Activated CD4-positive, alpha-beta T cell treated with anti-CD3 and anti-CD28 coated beads for 24 hours (primary cell): ENCODE results near the gene SCAANT1.
A peak's percentile ranks its signal among the peaks of the same experiment; 100 is the strongest.

Experiments used
- DNase-seq, 2 donors: peaks; one replicate each; pipeline ENCODE4 v3.0.0-alpha.2; 2020; ENCODE audit warnings: low read depth in 2 of 2

Gene SCAANT1

GRCh38 chr3:63934041-63934866, 22.1 kb upstream of the SCAANT1 start:
- DNase-seq = no peak

DNA sequence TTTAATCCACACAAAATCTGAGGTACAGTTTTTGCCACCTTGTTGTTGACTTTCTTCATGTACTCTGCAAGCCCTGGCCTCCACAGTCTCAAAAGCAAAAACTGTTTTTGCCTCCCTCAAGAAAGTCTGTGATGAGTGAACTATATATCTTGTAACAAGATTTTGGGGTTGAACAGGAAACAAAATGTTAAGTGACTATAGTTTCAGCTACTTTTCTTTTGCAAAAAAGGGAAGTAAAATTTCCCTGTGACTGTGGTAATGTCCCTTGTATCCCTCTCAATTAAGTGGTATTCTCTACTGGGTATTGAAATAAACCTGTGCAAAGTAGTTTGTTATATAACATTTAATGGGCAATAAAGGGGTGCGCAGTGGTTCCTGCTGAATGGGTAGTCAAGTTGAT, 21.3 kb upstream of the SCAANT1 start:
- no peak for DNase-seq

DNA sequence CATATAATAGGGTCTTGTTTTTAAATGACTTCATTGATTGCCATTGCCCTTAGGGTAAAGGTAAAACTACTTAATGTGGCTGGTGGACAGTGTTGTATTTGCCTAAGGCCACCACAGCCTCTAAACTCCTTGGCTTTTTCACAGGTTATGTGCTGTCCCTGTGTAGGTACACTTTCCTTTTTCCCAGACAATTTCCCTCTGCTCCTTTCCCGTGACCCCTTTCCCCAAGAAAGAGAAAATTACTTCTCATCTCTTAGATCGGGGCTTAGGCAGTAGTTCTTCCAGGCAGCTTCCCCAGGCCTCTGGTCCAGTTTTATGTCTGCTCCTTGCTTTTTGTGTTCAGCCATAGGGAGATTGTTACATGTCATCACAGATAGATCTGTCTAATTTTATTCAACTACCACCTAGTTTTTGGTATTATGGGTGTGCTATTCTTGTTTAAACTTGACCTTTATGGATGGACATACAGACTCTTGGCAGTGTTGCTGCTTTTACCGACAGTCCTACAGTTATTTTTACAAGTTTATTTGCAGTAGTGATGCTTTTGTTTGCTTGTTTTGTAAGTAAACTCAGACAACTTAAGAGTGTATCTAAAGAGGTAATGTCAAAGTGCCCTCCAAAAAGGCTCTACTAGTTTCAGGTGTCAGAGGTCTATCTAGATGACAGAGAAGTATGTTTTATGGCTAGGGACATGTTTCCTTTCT, 20.5 kb upstream of the SCAANT1 start:
- DNase-seq = no peak

DNA sequence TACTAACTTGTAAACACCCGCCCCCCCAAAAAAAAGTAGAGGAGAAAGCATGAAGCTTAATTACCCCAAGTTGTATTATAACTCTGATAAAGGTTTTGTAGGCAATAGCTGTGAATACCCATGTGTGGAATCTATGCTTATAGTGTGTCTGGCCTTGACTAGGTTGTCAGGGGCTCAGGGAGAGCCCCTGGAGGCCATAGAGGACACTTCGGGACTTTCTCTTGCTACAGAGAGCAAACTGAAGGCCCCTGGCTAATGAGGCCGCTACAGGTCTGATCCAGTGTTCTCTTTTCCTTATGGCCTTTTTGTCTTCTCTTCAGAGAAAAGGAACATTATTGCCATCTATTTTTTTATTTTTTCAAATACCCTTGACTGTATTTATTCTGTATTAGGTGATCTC, 19.1 kb upstream of the SCAANT1 start:
- no peak for DNase-seq

GRCh38 chr3:63927422-63928280, 15.5 kb upstream of the SCAANT1 start:
- no peak for DNase-seq

- no peak for DNase-seq
Measured at GRCh38 chr3:63926309-63926708, 14.1 kb upstream of the SCAANT1 start.

GRCh38 chr3:63922491-63923199, 10.5 kb upstream of the SCAANT1 start:
- DNase-seq = no peak

- no peak for DNase-seq
Measured at GRCh38 chr3:63921741-63922482, 9.7 kb upstream of the SCAANT1 start.

GRCh38 chr3:63920001-63920400, 7.8 kb upstream of the SCAANT1 start:
- DNase-seq = no peak

GRCh38 chr3:63918321-63918720, 6.1 kb upstream of the SCAANT1 start:
- DNase-seq = no peak

DNA sequence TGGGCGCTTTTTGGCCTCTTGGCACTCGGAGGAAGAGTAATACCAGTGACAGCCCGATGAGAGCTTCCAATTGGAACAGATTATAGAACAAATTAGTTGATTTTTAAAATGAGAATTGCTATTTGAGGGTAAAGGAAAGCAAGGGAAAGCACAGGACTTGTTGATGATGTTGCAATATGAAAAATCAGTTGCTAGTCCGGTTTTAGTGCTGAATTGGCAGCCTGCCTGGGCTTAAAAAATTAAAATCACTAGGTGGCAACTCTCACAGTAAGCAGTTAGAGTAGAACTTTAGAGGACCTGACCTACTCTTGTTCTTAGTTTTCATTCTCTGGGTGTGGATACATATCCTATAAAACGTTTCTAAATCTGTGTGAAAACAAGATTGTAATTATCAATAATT, 2.1 kb upstream of the SCAANT1 start:
- DNase-seq = no peak

DNA sequence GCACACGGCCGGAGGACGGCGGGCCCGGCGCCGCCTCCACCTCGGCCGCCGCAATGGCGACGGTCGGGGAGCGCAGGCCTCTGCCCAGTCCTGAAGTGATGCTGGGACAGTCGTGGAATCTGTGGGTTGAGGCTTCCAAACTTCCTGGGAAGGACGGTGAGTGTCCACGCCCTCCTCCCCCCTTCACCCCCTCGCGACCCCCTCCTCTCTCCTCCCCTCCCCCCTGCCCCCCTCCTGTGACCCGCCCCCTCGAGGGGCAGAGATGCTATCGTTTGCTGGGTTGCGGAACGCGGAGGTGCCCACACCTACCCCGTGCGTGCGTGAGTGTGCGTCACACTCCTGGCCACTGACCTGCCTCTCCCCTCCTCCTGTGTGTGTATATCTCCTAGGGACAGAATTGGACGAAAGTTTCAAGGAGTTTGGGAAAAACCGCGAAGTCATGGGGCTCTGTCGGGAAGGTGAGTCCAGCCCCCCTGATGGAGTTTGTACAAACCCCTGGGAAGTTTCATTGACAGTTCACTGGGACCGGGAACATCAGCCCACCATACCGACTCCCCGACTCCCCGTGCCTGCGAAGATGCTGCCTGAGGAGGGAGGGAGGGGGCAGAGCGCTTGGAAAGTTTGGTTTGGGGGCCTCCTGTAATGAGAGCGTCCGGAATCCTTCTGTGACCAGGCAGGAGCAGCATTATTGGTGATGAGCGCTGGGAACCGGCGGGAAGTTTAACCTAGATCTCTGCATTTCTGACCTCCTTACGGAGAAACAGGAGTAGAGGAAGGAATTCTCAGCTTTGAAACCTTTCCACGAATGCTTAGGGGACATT, 795 bp upstream of the SCAANT1 start:
- DNase-seq = peak; percentile 19 to 31

- no peak for DNase-seq
Measured at GRCh38 chr3:63911509-63911872, 692 bp downstream of the SCAANT1 start.

GRCh38 chr3:63910891-63911290, 1.3 kb downstream of the SCAANT1 start:
- DNase-seq = no peak

DNA sequence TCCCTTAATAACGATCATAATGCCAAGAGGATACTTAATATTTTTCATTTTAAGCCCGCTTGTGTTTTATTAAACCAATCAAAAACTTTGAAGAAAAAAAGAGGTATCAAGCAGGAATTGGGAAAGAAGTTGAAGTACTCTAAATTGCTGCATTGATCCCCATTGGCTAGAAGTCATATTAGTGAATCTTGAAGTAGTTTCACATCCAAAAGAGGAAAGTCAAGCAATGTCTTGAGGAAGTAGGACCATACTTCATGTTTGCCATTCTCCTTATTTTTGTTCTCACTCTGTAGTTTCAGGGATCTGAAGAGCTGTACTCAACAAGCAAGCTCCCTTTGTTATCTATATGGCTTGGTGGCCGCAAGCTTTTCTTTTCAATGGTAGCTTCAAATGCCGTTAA, 2.2 kb downstream of the SCAANT1 start:
- DNase-seq = no peak

DNA sequence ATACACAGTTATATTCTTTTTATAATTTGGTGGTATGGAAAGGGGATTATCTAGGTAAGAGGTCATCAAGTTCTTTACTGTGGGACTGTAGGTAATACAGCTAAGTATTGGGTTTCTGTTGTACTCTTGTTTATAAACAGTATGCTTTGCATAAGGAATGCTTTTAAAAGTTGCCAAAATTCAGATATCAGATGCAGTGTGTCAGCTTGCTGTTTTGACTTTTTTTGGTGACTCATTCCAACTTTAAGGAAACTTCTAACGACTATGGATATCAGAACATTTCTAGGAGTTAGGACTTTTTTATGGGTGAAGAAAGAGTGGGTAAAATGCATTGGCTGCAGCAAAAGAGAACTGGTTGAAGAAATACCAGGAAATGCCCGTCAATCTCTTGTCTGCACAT, 2.8 kb downstream of the SCAANT1 start:
- no peak for DNase-seq

DNA sequence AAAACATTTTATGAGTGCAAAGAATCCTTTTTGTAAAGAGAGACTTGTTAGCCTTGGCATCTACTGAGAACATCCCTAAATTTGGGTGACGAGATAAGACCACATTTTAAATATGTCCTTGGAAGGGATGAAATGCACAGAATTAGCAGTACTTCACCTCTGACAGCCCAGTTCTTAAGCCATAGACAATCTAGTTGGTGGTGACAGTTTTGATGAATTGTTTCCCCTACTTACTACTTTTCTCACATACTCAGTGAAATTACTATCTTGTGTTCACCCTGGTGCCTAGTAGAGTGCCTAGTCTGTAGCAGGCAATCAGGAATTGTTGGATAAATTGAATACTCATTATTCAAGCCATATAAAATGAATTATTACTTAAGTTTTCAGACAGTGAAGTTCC, 3.4 kb downstream of the SCAANT1 start:
- no peak for DNase-seq

GRCh38 chr3:63908081-63908736, 4.0 kb downstream of the SCAANT1 start:
- DNase-seq = no peak

GRCh38 chr3:63905731-63906620, 6.2 kb downstream of the SCAANT1 start:
- no peak for DNase-seq
